ENCODE data around the gene ATRIP.

GRCh38 chr3:48502728-48503168 is 56.2 kb downstream of the ATRIP start:
- TF ChIP-seq, protein P1, sequence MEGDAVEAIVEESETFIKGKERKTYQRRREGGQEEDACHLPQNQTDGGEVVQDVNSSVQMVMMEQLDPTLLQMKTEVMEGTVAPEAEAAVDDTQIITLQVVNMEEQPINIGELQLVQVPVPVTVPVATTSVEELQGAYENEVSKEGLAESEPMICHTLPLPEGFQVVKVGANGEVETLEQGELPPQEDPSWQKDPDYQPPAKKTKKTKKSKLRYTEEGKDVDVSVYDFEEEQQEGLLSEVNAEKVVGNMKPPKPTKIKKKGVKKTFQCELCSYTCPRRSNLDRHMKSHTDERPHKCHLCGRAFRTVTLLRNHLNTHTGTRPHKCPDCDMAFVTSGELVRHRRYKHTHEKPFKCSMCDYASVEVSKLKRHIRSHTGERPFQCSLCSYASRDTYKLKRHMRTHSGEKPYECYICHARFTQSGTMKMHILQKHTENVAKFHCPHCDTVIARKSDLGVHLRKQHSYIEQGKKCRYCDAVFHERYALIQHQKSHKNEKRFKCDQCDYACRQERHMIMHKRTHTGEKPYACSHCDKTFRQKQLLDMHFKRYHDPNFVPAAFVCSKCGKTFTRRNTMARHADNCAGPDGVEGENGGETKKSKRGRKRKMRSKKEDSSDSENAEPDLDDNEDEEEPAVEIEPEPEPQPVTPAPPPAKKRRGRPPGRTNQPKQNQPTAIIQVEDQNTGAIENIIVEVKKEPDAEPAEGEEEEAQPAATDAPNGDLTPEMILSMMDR (IDR thresholded peaks at IDR 0.05): no peak
- TF ChIP-seq EZH2 (IDR thresholded peaks at IDR 0.05): no peak
